HCT116 (cell line): Measurements from ENCODE around the gene JAK1. TPM values are rescaled to one million over a fixed set of nuclear protein-coding genes. Genes with fewer than 3 reads are reported as not detected.

Source experiments
- ATAC-seq: fragments of 200-7000 bp; cut with Tn5 transposase; 2 replicates; pipeline ENCODE4 v1.9.1; 2020; ENCODE audit warnings: mild to moderate bottlenecking, moderate library complexity
- BruUV-seq: library from RNA; stranded (reverse); fragments of 400-500 nt; replicated peaks from 2 replicates; lab custom pipeline; 2021; lab: Mats Ljungman, UMichigan
- CTCF ChIA-PET: fragments of 300-600 bp; sonication (Branson Sonifier 250); formaldehyde crosslinking; loops from one replicate; lab custom pipeline; 2021; ENCODE audit warnings: antibody characterized with exemption; lab: Charles Lee
- POLR2A ChIA-PET: fragments of 300-600, 350-600 bp; sonication (Branson Sonifier 250); formaldehyde crosslinking; loops from one replicate; lab custom pipeline; 2021; ENCODE audit warnings: antibody characterized with exemption; lab: Charles Lee
- RAD21 ChIA-PET, 2 experiments: fragments of 300-600 bp; sonication (Branson Sonifier 250); formaldehyde crosslinking; loops; one replicate each; lab custom pipeline; 2023; ENCODE audit warnings: low total read pairs in 2 of 2; ENCODE audit not compliant: uncharacterized antibody in 2 of 2, unreplicated experiment in 2 of 2, low non-redundant PET in 1 of 2; lab: Charles Lee
- DNase-seq: peaks from one replicate; pipeline ENCODE4 v3.0.0-alpha.2; 2010; ENCODE audit warnings: low read depth, low spot score
- H2AFZ ChIP-seq: fragments of 200-600 bp; shearing (Covaris generic), sonication (generic); 2 replicates; pipeline ENCODE4 v1.6.1; 2017; ENCODE audit warnings: low read depth, mixed run types, mixed read lengths, antibody characterized with exemption, low read length; ENCODE audit not compliant: poor library complexity, severe bottlenecking
- H3K27ac ChIP-seq: 2 replicates; pipeline ENCODE4 v1.5.1; 2012; ENCODE audit warnings: low read depth, low read length
- H3K27me3 ChIP-seq: fragments of 200-600 bp; sonication (generic); 2 replicates; pipeline ENCODE4 v1.6.1; 2016; ENCODE audit warnings: mixed run types, low read length, mixed read lengths; ENCODE audit not compliant: insufficient read depth
- H3K36me3 ChIP-seq, 2 experiments: fragments of 200-500 bp in 1 of 2; fragments of 200-600 bp in 1 of 2; sonication (Bioruptor generic) in 1 of 2; sonication (generic) in 1 of 2; 2 replicates each; pipeline versions ENCODE4 v1.5.1 to v1.6.1; 2014 to 2016; ENCODE audit warnings: low read length in 2 of 2, inconsistent platforms in 1 of 2, mixed read lengths in 1 of 2, mixed run types in 1 of 2; ENCODE audit not compliant: insufficient read depth in 2 of 2, control insufficient read depth in 1 of 2
- H3K4me1 ChIP-seq, 2 experiments: fragments of 200-600 bp in 1 of 2; sonication (generic) in 1 of 2; 2 replicates each; pipeline versions ENCODE4 v1.5.1 to v1.6.1; 2012 to 2017; ENCODE audit warnings: low read length in 2 of 2, inconsistent platforms in 1 of 2, mild to moderate bottlenecking in 1 of 2, mixed read lengths in 1 of 2, mixed run types in 1 of 2, moderate library complexity in 1 of 2; ENCODE audit not compliant: insufficient read depth in 2 of 2, control insufficient read depth in 1 of 2
- H3K4me2 ChIP-seq: fragments of 200-600 bp; sonication (generic); 2 replicates; pipeline ENCODE4 v1.6.1; 2017; ENCODE audit warnings: mixed run types, low read length, mixed read lengths
- H3K4me3 ChIP-seq, 2 experiments: fragments of 200-600 bp in 1 of 2; sonication (generic) in 1 of 2; replicated peaks in 1 of 2; 2 replicates each; pipeline ENCODE4 v1.5.1; 2011 to 2016; ENCODE audit warnings: low read length in 2 of 2, control low read depth in 1 of 2, low read depth in 1 of 2, mild to moderate bottlenecking in 1 of 2, mixed read lengths in 1 of 2, mixed run types in 1 of 2
- H3K79me2 ChIP-seq: fragments of 200-600 bp; sonication (generic); 2 replicates; pipeline ENCODE4 v1.6.1; 2017; ENCODE audit warnings: mild to moderate bottlenecking, mixed run types, low read length, moderate library complexity, mixed read lengths; ENCODE audit not compliant: insufficient read depth
- H3K9ac ChIP-seq: fragments of 200-600 bp; sonication (generic); 2 replicates; pipeline ENCODE4 v1.6.1; 2016; ENCODE audit warnings: low read length, mixed read lengths
- H3K9me2 ChIP-seq: fragments of 200-600 bp; sonication (generic), shearing (Covaris generic); 2 replicates; pipeline ENCODE4 v1.6.1; 2017; ENCODE audit warnings: mixed run types, mild to moderate bottlenecking, moderate library complexity; ENCODE audit not compliant: insufficient read depth
- H3K9me3 ChIP-seq, 2 experiments: fragments of 200-500 bp in 1 of 2; fragments of 200-600 bp in 1 of 2; sonication (Bioruptor generic) in 1 of 2; sonication (generic) in 1 of 2; 2 replicates each; pipeline ENCODE4 v1.6.1; 2014 to 2017; ENCODE audit warnings: low read length in 2 of 2, mixed read lengths in 2 of 2, inconsistent platforms in 1 of 2, low read depth in 1 of 2, mild to moderate bottlenecking in 1 of 2, mixed run types in 1 of 2, moderate library complexity in 1 of 2; ENCODE audit not compliant: control insufficient read depth in 1 of 2, insufficient read depth in 1 of 2
- H4K20me1 ChIP-seq: fragments of 200-600 bp; sonication (generic), shearing (Covaris generic); 2 replicates; pipeline ENCODE4 v1.6.1; 2017; ENCODE audit warnings: mixed run types, mild to moderate bottlenecking, moderate library complexity; ENCODE audit not compliant: insufficient read depth
- CEBPB ChIP-seq: IDR thresholded peaks from 2 replicates; pipeline ENCODE4 v1.6.1; 2012; ENCODE audit warnings: low read depth
- EGR1 ChIP-seq: IDR thresholded peaks from 2 replicates; pipeline ENCODE4 v1.6.1; 2012; ENCODE audit warnings: low read depth
- EZH2 ChIP-seq: fragments of 200-600 bp; sonication (generic); IDR thresholded peaks from 2 replicates; pipeline ENCODE4 v1.6.1; 2017; ENCODE audit warnings: antibody characterized with exemption, mixed run types
- EZH2phosphoT487 ChIP-seq: fragments of 200-600 bp; IDR thresholded peaks from 2 replicates; pipeline ENCODE4 v1.6.1; 2018; ENCODE audit warnings: antibody characterized with exemption, borderline replicate concordance
- POLR2AphosphoS5 ChIP-seq: IDR thresholded peaks from 2 replicates; pipeline ENCODE4 v1.6.1; 2011; ENCODE audit warnings: mild to moderate bottlenecking, low read depth, low read length, moderate library complexity
- SP1 ChIP-seq: IDR thresholded peaks from 2 replicates; pipeline ENCODE4 v1.6.1; 2012; ENCODE audit warnings: low read depth
- YY1 ChIP-seq: IDR thresholded peaks from 2 replicates; pipeline ENCODE4 v1.6.1; 2011; ENCODE audit warnings: low read length, low read depth, moderate library complexity, mild to moderate bottlenecking; ENCODE audit not compliant: insufficient replicate concordance; ENCODE audit errors: extremely low read depth
- ZNF274 ChIP-seq: fragments of 200-500 bp; sonication (Bioruptor generic); IDR thresholded peaks from 2 replicates; pipeline ENCODE4 v1.6.1; 2014; ENCODE audit warnings: mild to moderate bottlenecking, low read depth, low read length, inconsistent platforms
- intact Hi-C: fragments of 100-400 bp; cut with micrococcal nuclease; formaldehyde crosslinking; loops from 2 replicates; pipeline ENCODE4 v1.10.0; 2022
- total RNA-seq: library from RNA; stranded (reverse); gene quantifications from one replicate; pipeline ENCODE4 v1.2.1, GENCODE V29; 2021; ENCODE audit not compliant: unreplicated experiment
- TF ChIP-seq, protein P1 (sequence below): IDR thresholded peaks from 2 replicates; pipeline ENCODE4 v1.6.1; 2012
- TF ChIP-seq, protein P2 (sequence below): IDR thresholded peaks from 2 replicates; pipeline ENCODE4 v1.6.1; 2011; ENCODE audit warnings: mild to moderate bottlenecking, low read length, moderate library complexity; ENCODE audit not compliant: insufficient replicate concordance; ENCODE audit errors: extremely low read depth
- TF ChIP-seq, protein P3 (sequence below): IDR thresholded peaks from 2 replicates; pipeline ENCODE4 v1.6.1; 2012
- TF ChIP-seq, protein P4 (sequence below), 3 experiments: fragments of 200-600 bp in 1 of 3; sonication (generic) in 1 of 3; IDR thresholded peaks in 2 of 3; conservative IDR thresholded peaks in 1 of 3; 2 replicates each; pipeline ENCODE4 v1.5.1; 2012 to 2017; ENCODE audit warnings: low read depth in 2 of 3, low read length in 2 of 3, antibody characterized with exemption in 1 of 3, borderline replicate concordance in 1 of 3, control low read depth in 1 of 3, mild to moderate bottlenecking in 1 of 3, mixed read lengths in 1 of 3, mixed run types in 1 of 3, moderate library complexity in 1 of 3; ENCODE audit not compliant: insufficient read depth in 1 of 3

Gene JAK1
- total RNA-seq, 1 experiment from 2014 or later = 53.2 TPM

DNA sequence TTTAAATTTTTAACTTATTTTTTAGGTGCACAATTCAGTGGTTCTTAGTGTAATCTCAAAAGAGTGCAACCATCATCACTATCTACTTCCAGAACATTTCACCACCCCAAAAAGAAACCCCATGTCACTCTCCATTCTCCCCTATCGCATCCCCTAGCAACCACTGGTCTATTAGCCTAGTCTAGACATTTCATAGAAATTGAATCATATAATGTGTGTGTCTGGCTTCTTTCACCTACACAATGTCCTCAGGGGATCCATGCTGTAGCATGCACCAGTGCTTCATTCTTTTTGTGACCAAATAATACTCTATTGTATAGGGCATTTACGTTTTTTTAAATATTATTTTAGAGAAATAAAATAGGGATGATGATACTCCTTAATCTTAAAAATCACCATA, 64.7 kb downstream of the JAK1 start:
- H3K9ac ChIP-seq = no peak overlapping the region
- ChIA-PET POLR2A (no interaction called here), CTCF (no interaction called here), RAD21 (no interaction called here)
- no peak for ATAC-seq
- intact Hi-C loops = no loop called here
- H3K27ac ChIP-seq = no peak overlapping the region
- H3K9me3 ChIP-seq = no peaks in the 10 kb centered on the region
- TF ChIP-seq, protein P1, sequence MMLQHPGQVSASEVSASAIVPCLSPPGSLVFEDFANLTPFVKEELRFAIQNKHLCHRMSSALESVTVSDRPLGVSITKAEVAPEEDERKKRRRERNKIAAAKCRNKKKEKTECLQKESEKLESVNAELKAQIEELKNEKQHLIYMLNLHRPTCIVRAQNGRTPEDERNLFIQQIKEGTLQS = no peak
- TF ChIP-seq, protein P2, sequence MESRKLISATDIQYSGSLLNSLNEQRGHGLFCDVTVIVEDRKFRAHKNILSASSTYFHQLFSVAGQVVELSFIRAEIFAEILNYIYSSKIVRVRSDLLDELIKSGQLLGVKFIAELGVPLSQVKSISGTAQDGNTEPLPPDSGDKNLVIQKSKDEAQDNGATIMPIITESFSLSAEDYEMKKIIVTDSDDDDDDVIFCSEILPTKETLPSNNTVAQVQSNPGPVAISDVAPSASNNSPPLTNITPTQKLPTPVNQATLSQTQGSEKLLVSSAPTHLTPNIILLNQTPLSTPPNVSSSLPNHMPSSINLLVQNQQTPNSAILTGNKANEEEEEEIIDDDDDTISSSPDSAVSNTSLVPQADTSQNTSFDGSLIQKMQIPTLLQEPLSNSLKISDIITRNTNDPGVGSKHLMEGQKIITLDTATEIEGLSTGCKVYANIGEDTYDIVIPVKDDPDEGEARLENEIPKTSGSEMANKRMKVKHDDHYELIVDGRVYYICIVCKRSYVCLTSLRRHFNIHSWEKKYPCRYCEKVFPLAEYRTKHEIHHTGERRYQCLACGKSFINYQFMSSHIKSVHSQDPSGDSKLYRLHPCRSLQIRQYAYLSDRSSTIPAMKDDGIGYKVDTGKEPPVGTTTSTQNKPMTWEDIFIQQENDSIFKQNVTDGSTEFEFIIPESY = no peak
- TF ChIP-seq SP1 = no peak
- no peak for TF ChIP-seq YY1
- TF ChIP-seq, protein P3, sequence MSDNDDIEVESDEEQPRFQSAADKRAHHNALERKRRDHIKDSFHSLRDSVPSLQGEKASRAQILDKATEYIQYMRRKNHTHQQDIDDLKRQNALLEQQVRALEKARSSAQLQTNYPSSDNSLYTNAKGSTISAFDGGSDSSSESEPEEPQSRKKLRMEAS = no peak
- TF ChIP-seq, protein P4, sequence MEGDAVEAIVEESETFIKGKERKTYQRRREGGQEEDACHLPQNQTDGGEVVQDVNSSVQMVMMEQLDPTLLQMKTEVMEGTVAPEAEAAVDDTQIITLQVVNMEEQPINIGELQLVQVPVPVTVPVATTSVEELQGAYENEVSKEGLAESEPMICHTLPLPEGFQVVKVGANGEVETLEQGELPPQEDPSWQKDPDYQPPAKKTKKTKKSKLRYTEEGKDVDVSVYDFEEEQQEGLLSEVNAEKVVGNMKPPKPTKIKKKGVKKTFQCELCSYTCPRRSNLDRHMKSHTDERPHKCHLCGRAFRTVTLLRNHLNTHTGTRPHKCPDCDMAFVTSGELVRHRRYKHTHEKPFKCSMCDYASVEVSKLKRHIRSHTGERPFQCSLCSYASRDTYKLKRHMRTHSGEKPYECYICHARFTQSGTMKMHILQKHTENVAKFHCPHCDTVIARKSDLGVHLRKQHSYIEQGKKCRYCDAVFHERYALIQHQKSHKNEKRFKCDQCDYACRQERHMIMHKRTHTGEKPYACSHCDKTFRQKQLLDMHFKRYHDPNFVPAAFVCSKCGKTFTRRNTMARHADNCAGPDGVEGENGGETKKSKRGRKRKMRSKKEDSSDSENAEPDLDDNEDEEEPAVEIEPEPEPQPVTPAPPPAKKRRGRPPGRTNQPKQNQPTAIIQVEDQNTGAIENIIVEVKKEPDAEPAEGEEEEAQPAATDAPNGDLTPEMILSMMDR (IDR thresholded peaks at IDR 0.05 in 2 of 3, conservative IDR thresholded peaks at IDR 0.05 in 1 of 3; ENCODE audit: borderline replicate concordance in 1 of 3, insufficient read depth in 1 of 3, low read depth in 2 of 3, low read length in 2 of 3) = no peak
- no peak for TF ChIP-seq EZH2
- TF ChIP-seq ZNF274 = no peak
- no peak for TF ChIP-seq EGR1
- no peak for TF ChIP-seq CEBPB
- no peak for TF ChIP-seq POLR2AphosphoS5
- TF ChIP-seq EZH2phosphoT487 = no peak
- peaks cover 13% of the 10 kb centered on the region; the same call in 1 of the 2 replicates for H3K79me2 ChIP-seq
- no peak overlapping the region for H2AFZ ChIP-seq
- no peaks in the 10 kb centered on the region for H3K9me2 ChIP-seq
- no peak overlapping the region for H3K4me2 ChIP-seq
- no peak overlapping the region for H3K4me3 ChIP-seq
- H3K4me1 ChIP-seq = peaks cover 28 to 46% of the 10 kb centered on the region in 2 experiments
- BruUV-seq = no TSS peak
- no peaks in the 10 kb centered on the region for H3K36me3 ChIP-seq
- no peaks in the 10 kb centered on the region for H4K20me1 ChIP-seq
- DNase-seq = no peak
- no peaks in the 10 kb centered on the region for H3K27me3 ChIP-seq
